NCI-H82 treated with DMSO at 0.1 percent for 48 hours (cell line): ENCODE data around the gene OLIG3.

Source experiments
- DNase-seq: peaks from one replicate; lab custom pipeline; 2025; ENCODE audit not compliant: unreplicated experiment; lab: John Stamatoyannopoulos, UW

Gene OLIG3

DNA sequence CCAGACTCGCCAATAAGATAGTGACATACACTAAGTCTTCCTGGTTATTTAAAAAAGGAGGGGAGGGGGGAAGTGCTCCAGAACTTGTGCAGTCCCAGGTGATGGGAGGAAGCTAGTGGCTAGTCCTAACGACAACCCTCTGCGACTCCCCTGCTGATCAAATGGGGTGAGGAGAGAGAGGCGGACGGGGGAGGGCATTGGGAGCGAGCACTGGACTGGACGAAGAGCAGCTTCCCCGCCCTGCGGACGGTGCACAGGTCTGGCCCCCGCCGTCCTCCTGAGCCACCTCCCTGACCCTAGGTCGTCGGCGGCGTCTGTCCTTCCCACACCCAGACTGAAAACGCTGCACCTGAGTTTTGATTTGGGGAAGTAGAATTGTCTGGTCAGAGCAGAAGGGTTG, 2.2 kb upstream of the OLIG3 start:
- no peak for DNase-seq

DNA sequence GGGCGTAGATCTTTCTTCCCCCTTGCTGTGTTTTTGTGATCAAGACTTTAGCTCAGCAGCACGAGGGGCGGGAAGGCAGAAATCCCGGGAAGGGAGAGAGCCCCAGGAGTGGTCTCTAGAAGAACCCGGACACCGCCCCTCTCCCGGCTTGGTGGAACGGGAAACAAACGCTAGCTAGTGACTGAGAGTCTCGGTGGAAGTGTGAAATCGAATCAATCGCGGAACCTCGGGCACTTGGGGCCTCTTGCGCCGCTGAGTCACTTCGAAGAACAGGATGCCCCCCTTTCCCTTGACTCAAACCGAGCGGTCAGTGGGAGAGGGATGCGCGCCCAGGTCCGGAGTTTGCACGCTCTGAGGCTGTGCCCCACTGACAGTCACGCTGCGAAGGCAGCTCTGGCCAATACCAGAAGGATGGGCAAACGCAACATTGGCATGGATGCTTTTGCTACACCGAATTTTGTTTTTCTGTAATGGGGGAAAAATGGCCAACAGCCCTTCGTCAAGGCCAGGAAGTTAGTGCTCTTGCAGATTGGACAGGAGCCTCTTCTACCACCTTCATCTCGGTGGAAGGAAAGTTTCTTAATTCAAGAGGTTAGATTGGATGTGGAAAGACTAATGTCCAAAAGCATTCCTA, 1.6 kb upstream of the OLIG3 start:
- no peak for DNase-seq

DNA sequence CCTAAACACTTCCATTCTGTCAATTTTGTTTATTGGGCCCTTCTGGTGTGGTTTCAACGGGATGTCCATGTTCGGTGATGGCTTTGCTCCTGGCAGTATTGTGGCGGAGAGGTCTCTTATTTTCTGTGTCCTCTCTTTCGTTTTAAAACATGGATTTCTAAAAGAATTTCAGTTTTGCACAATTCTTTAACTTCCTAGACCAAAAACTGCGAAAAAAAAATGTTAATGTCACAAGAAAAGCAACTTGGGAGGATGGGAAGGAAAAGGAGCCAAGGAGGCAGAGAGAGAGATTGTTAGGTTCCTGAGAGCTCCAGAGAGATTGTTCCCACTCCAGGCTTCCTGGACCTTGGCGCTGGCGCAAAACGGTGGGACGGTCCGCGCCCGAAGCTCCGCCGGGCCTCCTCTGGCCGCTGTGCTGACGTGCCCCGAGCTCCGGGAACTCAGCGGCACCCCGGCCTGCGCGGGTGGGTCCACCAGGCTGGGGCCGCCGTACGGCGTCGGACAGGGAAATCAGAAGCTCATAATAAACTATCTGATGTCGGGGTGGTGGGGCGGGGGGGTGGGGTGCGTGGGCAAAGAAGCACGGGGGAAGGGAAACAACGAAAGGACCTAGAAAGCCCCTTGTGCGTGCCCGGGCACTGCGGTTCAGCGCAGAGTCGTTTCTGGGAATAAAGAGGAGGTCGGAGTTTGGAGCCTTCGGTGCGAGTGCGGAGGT, 951 bp upstream of the OLIG3 start:
- no peak for DNase-seq

DNA sequence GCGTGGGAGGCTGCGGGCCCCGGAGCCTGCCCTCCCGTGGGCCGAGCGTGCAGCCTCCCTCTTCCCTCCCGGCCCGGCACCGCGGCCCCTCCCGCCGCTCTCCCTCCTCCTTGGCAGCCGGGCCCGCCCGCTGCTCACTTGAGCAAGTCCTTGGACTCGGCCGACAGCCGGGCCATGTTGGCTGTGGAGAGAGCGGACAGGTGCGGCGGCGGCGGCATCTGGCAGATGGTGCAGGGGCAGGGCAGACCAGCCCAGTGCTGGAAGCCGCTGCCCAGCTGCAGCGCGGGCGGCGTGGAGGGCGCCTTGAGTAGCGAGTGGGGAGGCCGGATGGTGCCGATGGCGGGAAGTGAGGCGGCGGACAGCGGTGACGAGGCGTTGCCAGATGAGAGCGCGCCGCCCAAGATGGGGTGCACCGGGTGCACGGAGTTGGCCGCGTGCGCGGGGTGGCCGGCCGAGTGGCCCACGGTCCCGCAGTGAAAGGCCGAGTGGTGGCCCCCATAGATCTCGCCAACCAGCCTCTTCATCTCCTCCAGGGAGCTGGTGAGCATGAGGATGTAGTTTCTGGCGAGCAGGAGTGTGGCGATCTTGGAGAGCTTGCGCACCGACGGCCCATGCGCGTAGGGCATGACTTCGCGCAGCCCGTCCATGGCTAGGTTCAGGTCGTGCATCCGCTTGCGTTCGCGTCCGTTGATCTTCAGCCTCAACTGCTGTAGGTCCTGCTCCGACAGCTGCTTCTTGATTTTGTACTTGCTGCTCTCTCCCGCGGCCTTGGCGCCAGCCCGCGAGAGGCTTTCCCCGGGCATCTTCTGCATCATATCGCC, 766 bp downstream of the OLIG3 start:
- DNase-seq, result no peak

DNA sequence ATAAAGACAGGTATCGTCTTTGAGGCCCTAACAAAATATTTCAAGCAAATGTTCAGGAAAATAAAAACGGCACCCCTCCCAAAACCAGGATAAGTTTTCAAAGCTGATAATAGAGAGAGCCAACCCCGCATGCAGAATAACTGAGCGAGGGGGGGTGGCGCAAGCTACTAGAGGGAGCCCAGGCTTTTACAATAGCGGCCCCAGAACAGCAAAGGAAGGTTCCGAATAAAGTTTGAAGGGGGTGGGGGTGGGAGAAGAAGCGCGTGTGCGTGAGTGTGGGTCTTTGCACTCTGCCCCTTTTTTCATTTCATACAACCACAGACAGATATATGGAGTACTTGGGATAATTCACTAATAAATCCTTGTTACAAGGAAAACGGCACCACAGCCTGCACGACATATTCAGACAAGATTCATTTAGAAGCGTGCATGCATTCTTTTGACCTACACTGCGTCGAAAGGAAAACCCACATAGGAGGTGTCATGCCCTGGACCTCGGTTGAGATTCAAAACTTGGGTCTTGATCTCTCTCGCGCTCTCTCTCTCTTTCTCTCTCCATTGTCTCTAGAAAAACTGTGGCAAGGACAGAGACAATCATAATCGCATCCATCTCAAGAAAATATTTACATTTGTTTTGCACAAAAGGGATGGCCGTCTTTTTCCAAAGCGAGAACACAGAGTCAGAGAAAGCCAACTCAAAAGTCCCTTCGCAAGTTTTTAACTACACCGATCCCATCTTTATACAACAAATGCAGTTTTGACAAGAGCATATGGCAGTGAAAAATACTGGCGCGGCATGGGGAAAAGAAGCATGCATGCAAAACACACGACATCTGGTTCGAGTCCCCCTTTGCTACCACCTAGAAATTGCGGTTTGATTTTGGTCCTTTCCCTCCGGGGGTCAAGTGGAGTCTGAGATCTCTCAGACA, 1.6 kb downstream of the OLIG3 start:
- no peak for DNase-seq

DNA sequence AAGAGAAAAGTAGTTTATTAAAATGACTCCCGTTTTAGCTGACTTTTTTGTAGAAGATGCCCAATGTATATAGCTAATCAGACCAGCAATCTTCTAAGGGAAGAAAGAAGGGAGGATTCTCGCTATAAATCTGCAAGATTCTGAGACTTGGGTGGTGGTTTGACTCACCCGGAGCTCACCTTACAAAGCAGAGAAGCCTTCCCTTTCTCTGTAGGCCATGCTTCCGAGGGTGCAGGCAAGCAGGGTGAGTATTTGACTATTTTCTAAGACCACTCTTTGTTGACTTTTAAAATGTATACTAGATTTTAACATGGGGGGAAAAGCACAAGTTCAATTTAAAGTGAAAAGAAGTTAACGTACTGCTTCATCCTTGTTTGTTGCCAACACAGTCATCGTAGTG, 2.7 kb downstream of the OLIG3 start:
- DNase-seq, result no peak

DNA sequence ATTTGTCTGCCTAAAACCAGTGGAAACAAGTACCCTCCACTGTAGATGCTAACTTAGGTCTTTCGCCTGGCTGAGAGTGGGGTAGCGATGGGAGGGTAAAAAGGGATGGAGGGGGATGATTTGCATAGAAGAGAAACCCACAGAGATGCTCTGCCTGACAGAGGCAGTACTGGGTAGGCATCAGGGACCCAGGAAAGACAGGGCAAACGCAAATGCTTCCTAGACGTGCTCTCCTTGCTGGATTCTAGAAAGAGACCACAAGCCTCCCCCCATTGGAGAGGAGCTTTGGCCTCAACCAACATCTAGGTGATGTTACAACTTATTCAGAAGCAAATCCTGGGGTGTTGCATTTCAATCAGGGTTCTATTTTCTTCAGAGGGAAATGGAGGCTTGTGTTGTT, 3.2 kb downstream of the OLIG3 start:
- no peak for DNase-seq

DNA sequence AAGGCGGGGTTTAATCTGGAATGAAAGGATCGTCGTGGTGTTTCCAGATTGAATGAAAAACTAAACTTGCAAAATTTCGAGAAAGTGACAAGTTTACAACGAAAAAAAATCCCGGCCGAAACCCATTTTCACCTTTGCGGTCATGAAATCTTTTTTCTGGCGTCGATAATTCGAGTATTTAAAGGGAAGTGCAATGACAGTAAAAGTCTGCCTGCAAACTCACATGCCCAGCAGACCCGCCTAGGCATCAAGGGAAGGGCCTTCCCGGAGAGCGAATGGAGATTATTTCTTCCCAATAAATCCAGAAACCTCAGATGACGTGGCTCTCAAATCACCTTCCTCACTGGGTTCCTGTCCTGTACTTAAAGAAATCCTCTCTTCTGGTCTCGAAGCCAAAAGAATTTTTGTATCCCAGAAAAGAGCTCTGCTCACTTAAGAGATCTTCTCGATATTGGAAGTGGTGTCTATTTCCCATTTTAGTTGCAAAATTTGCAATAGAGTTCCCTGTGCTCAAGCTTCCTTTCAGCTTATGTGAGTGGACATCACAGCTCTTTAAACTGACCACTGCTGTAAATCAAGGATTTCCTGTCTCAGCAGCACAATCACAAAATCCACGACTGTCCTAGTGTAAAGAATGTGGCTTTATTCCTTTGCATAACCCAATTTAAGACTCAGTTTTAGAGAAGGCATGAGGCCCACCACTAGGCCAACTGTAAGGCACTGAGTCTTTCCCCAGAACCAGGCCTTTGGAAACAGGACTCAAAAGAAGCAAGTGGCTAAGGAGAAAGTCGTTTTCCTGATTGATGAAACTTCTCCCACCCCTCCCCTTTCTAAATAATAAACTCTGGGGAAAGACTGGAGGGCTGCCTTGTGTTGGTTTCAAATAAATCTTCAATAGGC, 3.9 kb downstream of the OLIG3 start:
- DNase-seq, result no peak

DNA sequence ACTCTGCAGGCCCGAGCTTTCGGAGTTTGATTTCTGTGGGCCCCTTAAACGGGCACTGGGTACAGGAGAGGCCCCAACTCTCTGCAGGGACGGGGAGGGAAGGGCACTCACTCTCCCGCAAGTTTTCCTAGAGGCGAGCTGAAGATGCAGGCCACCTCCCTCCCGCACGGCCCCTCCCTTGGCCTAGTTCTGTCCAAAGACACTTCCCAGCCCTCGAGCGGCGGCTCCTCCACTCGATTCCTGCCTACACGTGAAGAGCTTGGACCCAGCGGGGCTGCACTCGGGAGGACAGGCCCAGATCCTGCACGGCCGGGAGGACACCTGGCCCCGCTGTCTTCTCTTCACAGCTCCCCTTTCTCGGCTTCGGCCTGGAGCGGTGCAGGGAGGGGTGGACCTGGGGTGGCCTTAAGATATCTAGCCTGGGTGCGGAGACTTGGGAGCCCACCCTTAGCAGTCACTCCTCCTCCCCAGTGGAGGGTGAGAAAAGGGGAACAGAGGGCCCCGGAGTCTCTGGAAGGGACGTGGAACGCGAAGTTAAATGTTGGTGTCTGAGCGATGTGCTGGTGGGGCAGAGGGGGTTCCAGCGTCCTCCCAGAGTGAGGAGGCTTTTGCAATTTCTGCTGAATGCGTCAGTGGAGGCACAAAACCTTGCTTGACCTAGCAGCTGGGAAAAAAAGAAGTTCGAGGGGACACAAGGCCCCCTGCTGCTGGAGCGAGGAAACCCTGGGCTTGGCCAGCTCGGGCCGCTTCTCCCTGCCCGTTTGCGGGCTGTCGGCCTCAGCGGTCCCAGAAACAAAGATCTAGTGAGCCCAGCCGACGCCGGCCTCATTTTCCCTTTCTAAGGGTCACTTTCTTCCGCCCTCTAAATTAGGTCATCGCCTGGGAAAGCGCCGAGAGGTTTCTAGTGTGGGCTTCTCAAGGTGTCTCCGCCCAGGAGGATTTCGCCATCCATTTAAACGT, 4.9 kb downstream of the OLIG3 start:
- no peak for DNase-seq

DNA sequence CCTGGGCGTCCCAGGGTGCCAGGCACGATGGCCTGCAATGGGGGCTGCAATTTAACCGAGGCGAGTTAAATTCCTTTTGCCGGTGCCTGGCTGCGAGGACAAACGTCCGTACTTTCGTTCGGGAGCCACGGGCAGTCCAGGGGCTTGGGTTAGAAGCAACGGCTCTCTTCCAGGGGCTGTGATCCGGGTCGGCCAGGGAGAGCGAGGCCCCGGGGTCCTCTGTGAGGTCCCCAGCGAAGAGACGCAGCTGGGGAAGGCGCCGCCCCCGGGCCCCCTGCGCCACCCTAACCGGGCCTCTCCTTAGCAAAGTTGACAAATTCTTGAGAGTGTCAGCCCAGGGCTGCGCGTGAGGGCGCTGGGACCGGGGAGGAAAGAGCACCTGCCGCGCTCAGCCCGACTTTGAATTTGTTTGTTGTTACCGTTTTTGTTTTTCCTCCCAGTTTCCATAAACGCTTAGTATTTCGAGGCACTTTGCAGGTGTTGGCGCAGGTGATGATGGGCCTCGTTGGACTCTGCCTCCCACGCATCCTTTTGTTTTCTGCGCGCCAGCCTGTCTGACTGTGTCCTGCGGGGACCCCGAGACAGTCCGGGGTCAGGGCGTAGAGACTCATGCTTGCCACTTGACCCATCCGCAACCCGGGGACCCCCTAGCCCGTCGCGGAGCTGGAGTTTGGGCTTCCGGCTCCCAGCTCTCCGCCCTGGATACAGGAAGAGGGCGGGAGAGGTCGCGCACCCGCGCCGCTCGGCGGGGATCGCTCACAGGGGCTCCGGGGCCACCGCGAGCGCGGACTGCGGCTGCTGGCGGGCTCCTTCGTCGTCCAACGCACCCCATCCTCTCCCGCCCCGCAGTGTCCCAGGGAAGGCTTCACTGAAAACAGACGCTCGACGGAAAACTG, 5.8 kb downstream of the OLIG3 start:
- DNase-seq, result no peak

DNA sequence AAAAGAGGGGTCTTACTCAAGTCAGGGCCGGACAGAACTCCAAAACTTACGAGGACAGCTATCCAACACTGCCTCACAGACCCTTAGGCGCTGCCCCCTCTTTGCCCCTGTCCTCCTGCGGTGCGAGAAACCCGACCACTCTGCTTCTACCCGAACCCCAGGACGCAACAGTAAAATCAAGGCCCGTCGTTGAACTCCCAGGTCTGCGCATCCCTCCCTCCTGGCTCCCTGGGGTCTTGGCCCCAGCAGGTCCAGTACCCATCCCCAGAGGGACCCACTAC, 6.4 kb downstream of the OLIG3 start:
- DNase-seq, result no peak

DNA sequence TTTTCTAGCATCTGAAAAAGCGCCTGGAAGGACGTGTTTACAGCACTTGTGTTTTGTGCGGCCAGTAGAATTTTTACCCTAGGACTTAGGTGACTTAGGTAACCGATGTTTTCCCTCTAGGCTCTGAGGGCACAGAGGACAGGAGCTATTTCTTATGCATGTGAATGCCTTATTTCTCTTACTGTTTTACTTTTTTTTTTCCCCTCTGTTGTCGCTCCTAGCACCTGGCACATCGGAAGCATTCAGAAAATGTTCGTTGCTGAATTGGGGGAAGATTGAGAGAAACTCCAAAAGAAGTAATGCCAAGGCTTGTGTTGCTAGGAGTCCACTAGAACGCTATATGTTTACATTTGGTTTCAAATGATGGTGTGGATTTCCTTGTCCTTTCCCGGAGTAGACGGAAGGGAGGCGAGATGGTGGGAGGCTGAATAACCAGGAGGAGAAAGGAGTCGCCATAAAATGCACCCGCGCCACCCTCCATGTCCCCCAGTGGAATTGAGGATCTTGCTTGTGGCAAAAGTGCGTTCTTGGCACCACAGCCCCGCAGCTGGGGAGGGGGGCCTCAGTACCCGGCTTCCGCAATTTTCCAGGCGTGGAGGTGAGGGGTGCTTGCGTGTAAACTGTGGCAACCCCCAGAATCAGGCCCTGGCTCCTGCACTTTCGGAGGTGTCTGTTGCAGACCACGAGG, 6.9 kb downstream of the OLIG3 start:
- DNase-seq, result no peak

DNA sequence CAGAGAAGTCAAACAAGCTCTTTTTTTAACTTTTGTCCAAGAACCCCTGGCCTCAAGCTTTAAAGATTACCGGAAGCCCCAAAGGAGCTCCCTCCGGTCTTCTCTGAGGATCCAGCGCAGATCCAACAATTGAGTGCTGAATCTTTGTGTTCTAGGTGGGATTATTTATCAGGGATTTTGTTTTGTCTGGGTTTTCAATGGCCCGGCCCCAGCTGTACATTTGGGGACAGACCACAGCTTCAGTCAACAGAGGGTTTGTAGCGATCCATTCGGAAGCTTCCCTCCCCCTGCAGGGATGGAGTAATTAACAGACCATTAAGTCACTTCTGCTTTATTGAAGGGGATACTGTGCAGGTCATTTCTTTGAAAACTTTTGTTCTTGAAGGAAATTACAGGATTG, 7.8 kb downstream of the OLIG3 start:
- no peak for DNase-seq

DNA sequence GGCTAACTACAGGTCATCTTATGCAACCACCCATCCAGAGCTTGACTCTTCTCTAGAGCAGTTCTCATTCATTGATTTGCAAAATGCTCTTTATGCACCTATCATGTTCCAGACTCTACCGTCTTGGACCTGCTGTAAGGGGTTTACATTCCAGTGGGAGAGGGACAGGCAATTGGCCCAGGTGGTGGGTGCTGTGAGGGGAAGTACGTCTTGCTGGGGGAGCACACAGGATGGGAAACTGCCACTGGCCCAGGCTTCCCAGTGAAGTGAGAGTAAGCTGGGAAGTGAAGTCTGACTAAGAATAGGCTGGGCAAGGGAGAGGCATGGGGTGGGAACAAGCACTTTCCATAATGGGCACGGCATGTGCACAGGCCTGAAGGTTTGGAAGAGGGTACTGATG, 13.8 kb downstream of the OLIG3 start:
- no peak for DNase-seq

DNA sequence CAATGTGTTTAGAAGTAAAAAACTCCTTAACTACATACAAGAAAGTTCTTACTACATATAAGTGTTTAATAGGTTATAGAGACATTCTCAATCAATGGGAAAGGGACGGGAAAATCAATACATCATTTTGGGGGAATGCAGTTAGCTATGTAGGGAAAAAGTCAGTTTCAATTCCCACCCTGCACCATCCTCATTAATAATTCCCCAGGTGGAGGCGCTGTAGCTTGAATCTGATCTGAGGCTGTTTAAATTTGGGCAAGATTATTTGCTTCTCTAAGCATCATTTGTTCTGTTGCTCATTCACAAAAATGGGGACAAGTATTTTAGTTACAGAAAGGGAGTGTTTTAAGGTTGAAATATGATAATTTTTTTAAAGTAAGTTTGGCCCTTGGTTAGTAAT, 19.1 kb downstream of the OLIG3 start:
- no peak for DNase-seq

DNA sequence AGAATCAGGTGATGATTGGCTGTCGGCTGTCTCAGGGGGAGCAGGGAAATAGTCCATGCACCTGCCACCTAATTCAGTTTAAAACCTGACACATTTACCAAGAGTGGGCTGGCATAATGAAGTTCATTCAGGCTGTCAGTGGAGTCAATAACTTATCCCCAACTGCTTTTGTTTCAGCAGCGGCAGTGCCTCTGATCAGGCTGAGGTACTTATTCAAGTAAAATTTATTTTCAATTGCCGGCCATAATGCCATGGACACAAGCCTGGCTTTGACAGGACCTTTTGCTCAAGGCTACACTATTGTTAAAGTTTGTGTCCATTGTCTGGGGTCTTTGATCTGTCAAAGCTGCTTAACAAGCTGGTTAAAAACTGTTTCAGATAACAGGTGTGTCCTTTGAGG, 20.6 kb downstream of the OLIG3 start:
- DNase-seq, result no peak

DNA sequence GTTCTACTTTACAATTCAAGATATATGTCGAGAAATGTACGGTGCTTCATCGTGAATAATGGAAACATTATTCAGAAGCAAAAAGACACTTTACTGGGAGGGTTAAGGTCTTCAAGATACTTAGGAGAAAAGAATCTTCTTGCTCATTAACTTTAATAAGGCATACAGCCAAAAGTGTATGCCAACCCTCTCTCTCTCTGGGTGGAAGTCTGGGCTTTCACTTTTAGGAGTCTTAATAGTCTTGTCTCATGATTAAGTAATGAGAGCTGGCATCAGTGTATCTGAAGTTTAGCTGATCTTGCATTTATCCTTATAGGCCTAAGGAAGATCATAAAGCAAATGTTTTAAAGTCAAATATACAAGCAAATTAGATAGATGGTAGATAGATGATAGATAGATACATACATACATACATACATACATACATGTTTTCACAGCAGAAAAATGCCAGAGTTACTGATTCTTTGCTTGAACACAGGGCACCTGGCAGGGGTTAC, 21.5 kb downstream of the OLIG3 start:
- DNase-seq, result no peak
